GM10266 (cell line): ENCODE results near the gene AANAT.

Source experiments
- DNase-seq: peaks from one replicate; pipeline ENCODE4 v3.0.0; 2012; ENCODE audit errors: extremely low spot score
- TF ChIP-seq, protein P1 (sequence below): IDR thresholded peaks from 2 replicates; pipeline ENCODE4 v1.5.1; 2012; ENCODE audit warnings: mild to moderate bottlenecking, low read depth; ENCODE audit not compliant: control insufficient read depth, insufficient read depth; ENCODE audit errors: missing control alignments

Gene AANAT

GRCh38 chr17:76442341-76443338 lies 24.8 kb upstream of the AANAT start:
- TF ChIP-seq, protein P1, sequence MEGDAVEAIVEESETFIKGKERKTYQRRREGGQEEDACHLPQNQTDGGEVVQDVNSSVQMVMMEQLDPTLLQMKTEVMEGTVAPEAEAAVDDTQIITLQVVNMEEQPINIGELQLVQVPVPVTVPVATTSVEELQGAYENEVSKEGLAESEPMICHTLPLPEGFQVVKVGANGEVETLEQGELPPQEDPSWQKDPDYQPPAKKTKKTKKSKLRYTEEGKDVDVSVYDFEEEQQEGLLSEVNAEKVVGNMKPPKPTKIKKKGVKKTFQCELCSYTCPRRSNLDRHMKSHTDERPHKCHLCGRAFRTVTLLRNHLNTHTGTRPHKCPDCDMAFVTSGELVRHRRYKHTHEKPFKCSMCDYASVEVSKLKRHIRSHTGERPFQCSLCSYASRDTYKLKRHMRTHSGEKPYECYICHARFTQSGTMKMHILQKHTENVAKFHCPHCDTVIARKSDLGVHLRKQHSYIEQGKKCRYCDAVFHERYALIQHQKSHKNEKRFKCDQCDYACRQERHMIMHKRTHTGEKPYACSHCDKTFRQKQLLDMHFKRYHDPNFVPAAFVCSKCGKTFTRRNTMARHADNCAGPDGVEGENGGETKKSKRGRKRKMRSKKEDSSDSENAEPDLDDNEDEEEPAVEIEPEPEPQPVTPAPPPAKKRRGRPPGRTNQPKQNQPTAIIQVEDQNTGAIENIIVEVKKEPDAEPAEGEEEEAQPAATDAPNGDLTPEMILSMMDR: no peak
- no peak for DNase-seq

- DNase-seq: no peak
- TF ChIP-seq, protein P1: no peak
These were observed 22.7 kb upstream of the AANAT start for GRCh38 chr17:76444518-76445311.

GRCh38 chr17:76445697-76446448 lies 21.5 kb upstream of the AANAT start:
- TF ChIP-seq, protein P1: no peak
- no peak for DNase-seq

DNA sequence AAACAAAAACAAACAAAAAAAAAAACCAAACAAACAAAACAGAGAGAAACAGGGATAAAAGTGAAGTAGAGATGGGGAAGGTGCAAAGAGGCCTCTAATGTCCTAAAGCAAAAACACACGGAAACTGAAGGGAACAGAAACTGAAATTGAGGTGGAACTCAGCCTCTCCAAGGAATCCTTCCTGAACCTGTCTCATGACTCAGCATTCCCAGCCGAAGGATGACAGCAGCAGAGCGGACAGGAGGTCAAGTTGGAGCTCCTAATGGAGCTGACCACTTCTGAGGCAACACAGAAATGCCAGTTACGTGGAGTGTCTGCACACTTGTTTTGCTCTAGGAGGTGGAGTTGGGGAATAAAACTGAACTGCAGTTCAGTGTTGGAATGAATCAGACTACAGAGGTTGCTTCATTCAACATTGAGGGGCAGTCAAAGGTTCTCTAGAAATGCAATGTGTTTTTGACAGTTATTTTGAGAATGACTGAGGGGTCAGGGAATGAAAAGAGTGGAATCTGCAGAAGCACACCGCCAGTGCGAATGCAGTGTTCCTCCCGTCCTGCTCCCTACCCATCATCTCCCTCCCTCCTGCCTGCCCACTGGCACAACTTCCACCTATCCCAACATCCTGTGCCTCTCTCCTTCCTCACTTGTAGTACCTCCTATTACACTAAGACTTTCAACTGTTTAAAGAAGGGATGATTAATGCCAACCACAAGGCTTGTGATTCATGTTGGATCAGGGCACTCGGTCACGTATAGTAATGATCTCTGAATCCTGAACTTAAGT lies 20.8 kb upstream of the AANAT start:
- DNase-seq: no peak
- TF ChIP-seq, protein P1: no peak

DNA sequence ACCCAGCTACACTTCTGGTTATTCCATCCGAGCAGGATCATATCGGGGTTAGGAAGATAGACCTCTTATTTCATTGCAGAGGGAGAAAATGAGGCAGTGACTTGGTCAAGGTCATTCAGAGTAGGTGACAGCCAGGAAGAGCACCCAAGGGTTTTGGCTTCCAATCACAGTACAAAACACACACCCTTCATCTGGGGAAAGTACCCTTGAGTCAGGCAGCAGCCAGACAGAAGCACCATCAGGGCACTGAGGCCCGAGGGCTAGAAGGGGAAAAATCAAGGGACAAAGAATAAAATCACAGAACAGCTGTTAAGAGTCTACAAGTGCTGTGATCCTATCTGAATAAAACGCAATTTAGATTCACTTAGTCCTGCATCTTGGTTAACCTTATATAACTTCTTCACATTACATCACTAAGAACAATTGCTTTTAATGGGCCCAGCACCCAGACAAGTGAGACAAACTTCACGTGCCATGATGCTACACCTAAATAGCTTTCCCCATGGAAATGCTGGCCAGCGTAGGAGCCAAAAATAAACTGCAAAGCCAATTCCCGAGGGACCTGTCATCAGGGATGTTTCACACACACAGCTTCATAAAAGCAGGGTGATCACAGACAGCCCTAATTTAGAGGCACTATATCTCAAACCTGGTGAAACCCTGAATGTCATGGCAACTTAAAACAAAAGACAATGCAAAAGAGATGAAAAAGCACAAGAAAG lies 19.3 kb upstream of the AANAT start:
- no peak for DNase-seq
- TF ChIP-seq, protein P1: no peak

GRCh38 chr17:76449126-76449525 lies 18.3 kb upstream of the AANAT start:
- no peak for DNase-seq
- TF ChIP-seq, protein P1: no peak
